Measurements from ENCODE around the gene DPEP3.

GRCh38 chr16:68019167-68019680 lies 38.9 kb upstream of the DPEP3 start:
- TF ChIP-seq, protein P1, sequence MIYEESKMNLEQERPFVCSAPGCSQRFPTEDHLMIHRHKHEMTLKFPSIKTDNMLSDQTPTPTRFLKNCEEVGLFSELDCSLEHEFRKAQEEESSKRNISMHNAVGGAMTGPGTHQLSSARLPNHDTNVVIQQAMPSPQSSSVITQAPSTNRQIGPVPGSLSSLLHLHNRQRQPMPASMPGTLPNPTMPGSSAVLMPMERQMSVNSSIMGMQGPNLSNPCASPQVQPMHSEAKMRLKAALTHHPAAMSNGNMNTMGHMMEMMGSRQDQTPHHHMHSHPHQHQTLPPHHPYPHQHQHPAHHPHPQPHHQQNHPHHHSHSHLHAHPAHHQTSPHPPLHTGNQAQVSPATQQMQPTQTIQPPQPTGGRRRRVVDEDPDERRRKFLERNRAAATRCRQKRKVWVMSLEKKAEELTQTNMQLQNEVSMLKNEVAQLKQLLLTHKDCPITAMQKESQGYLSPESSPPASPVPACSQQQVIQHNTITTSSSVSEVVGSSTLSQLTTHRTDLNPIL (CRISPR knock-in tag; IDR thresholded peaks at IDR 0.05; ENCODE audit: low read depth) = no peak
- TF ChIP-seq RARB (CRISPR knock-in tag; IDR thresholded peaks at IDR 0.05) (no peak), ZFP3 (CRISPR knock-in tag; IDR thresholded peaks at IDR 0.05) (no peak)
